PC-9 (cell line): ENCODE measurements around the gene EZR.

ENCODE experiments used
- EZH2 ChIP-seq: fragments of 200-600 bp; sonication (generic); IDR thresholded peaks from 2 replicates; pipeline ENCODE4 v1.8.0; 2017; ENCODE audit warnings: antibody characterized with exemption, low read depth
- TF ChIP-seq, protein P1 (sequence below): fragments of 200-600 bp; sonication (generic); conservative IDR thresholded peaks from 2 replicates; pipeline ENCODE4 v1.6.1; 2017; ENCODE audit warnings: mixed run types, antibody characterized with exemption, mild to moderate bottlenecking, moderate library complexity

GRCh38 chr6:158783167-158783450, 36.1 kb downstream of the EZR start:
- TF ChIP-seq, protein P1, sequence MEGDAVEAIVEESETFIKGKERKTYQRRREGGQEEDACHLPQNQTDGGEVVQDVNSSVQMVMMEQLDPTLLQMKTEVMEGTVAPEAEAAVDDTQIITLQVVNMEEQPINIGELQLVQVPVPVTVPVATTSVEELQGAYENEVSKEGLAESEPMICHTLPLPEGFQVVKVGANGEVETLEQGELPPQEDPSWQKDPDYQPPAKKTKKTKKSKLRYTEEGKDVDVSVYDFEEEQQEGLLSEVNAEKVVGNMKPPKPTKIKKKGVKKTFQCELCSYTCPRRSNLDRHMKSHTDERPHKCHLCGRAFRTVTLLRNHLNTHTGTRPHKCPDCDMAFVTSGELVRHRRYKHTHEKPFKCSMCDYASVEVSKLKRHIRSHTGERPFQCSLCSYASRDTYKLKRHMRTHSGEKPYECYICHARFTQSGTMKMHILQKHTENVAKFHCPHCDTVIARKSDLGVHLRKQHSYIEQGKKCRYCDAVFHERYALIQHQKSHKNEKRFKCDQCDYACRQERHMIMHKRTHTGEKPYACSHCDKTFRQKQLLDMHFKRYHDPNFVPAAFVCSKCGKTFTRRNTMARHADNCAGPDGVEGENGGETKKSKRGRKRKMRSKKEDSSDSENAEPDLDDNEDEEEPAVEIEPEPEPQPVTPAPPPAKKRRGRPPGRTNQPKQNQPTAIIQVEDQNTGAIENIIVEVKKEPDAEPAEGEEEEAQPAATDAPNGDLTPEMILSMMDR: no peak
- no peak for TF ChIP-seq EZH2
